SK-N-SH treated with all-trans-retinoic acid at 6 μM for 48 hours (cell line): Measurements from ENCODE around the gene HSD11B1.
A peak's percentile ranks its signal among the peaks of the same experiment; 100 is the strongest.

Experiments used
- ATAC-seq: fragments of 200-7000 bp; cut with Tn5 transposase; 3 replicates; pipeline ENCODE4 v1.9.1; 2020; ENCODE audit warnings: mild to moderate bottlenecking, moderate library complexity
- ARNTL ChIP-seq: fragments of 450-650 bp; formaldehyde crosslinking; IDR thresholded peaks from 2 replicates; pipeline ENCODE4 v1.5.0; 2020; ENCODE audit warnings: low read depth, mild to moderate bottlenecking, moderate library complexity, borderline replicate concordance
- BACH2 ChIP-seq: fragments of 250-450 bp; sonication (Bioruptor Pico); IDR thresholded peaks from 2 replicates; pipeline ENCODE4 v1.9.0; 2021; ENCODE audit warnings: mild to moderate bottlenecking, borderline replicate concordance
- CREB5 ChIP-seq: fragments of 250-450 bp; sonication (Bioruptor Pico); IDR thresholded peaks from 2 replicates; pipeline ENCODE4 v1.5.1; 2020; ENCODE audit warnings: low read depth, mild to moderate bottlenecking, moderate library complexity
- CSDC2 ChIP-seq: fragments of 250-450 bp; sonication (Bioruptor Pico); IDR thresholded peaks from 2 replicates; pipeline ENCODE4 v1.5.0; 2020; ENCODE audit warnings: mild to moderate bottlenecking, moderate library complexity
- CSRNP3 ChIP-seq: fragments of 250-450 bp; sonication (Bioruptor Pico); IDR thresholded peaks from 2 replicates; pipeline ENCODE4 v1.5.1; 2021; ENCODE audit warnings: mild to moderate bottlenecking, moderate library complexity
- GLIS3 ChIP-seq: fragments of 250-450 bp; sonication (Bioruptor Pico); IDR thresholded peaks from 2 replicates; pipeline ENCODE4 v1.5.0; 2020; ENCODE audit warnings: mild to moderate bottlenecking, moderate library complexity
- ISL1 ChIP-seq: fragments of 250-450 bp; sonication (Bioruptor Pico); IDR thresholded peaks from 2 replicates; pipeline ENCODE4 v2.1.2; 2022; ENCODE audit warnings: mild to moderate bottlenecking, moderate library complexity
- OSR1 ChIP-seq: fragments of 250-450 bp; sonication (Bioruptor Pico); IDR thresholded peaks from 2 replicates; pipeline ENCODE4 v1.8.0; 2022; ENCODE audit warnings: moderate library complexity, mild to moderate bottlenecking, inconsistent platforms
- PATZ1 ChIP-seq: fragments of 250-450 bp; sonication (Bioruptor Pico); IDR thresholded peaks from 2 replicates; pipeline ENCODE4 v1.8.0; 2020; ENCODE audit warnings: mild to moderate bottlenecking, moderate library complexity, borderline replicate concordance
- POU6F1 ChIP-seq: fragments of 250-450 bp; sonication (Bioruptor Pico); IDR thresholded peaks from 2 replicates; pipeline ENCODE4 v1.8.0; 2021; ENCODE audit warnings: low read depth, mild to moderate bottlenecking, moderate library complexity, borderline replicate concordance
- RARB ChIP-seq: fragments of 250-450 bp; sonication (Bioruptor Pico); IDR thresholded peaks from 2 replicates; pipeline ENCODE4 v1.8.0; 2021; ENCODE audit warnings: mild to moderate bottlenecking, moderate library complexity
- SNAI2 ChIP-seq: fragments of 250-450 bp; sonication (Bioruptor Pico); IDR thresholded peaks from 2 replicates; pipeline ENCODE4 v1.5.0; 2020; ENCODE audit warnings: mild to moderate bottlenecking, moderate library complexity
- TCF4 ChIP-seq: fragments of 250-450 bp; sonication (Bioruptor Pico); IDR thresholded peaks from 2 replicates; pipeline ENCODE4 v1.8.0; 2021; ENCODE audit warnings: mild to moderate bottlenecking, moderate library complexity, borderline replicate concordance
- TOX ChIP-seq: fragments of 250-450 bp; sonication (Bioruptor Pico); IDR thresholded peaks from 2 replicates; pipeline ENCODE4 v1.8.0; 2021; ENCODE audit warnings: mild to moderate bottlenecking, moderate library complexity, borderline replicate concordance
- TSHZ2 ChIP-seq: fragments of 250-450 bp; sonication (Bioruptor Pico); IDR thresholded peaks from 2 replicates; pipeline ENCODE4 v1.5.0; 2020; ENCODE audit warnings: mild to moderate bottlenecking, moderate library complexity
- ZC3H10 ChIP-seq: fragments of 250-450 bp; sonication (Bioruptor Pico); IDR thresholded peaks from 2 replicates; pipeline ENCODE4 v1.5.1; 2021; ENCODE audit warnings: mild to moderate bottlenecking, moderate library complexity
- ZFP3 ChIP-seq: fragments of 250-450 bp; sonication (Bioruptor Pico); IDR thresholded peaks from 2 replicates; pipeline ENCODE4 v1.5.0; 2020; ENCODE audit warnings: mild to moderate bottlenecking, moderate library complexity
- ZFP30 ChIP-seq: fragments of 450-650 bp; formaldehyde crosslinking; IDR thresholded peaks from 2 replicates; pipeline ENCODE4 v1.5.0; 2022; ENCODE audit warnings: mild to moderate bottlenecking, moderate library complexity
- ZNF565 ChIP-seq: fragments of 450-650 bp; formaldehyde crosslinking; conservative IDR thresholded peaks from 2 replicates; pipeline ENCODE4 v1.5.0; 2020; ENCODE audit warnings: low read depth, mild to moderate bottlenecking, moderate library complexity
- ZNF8 ChIP-seq: fragments of 450-650 bp; formaldehyde crosslinking; IDR thresholded peaks from 2 replicates; pipeline ENCODE4 v1.5.0; 2020; ENCODE audit warnings: mild to moderate bottlenecking, moderate library complexity

Gene HSD11B1

GRCh38 chr1:209672705-209673630 is 31.7 kb upstream of the HSD11B1 start:
- TF ChIP-seq ZNF565 (CRISPR knock-in tag) (no peak), TOX (CRISPR knock-in tag) (no peak), CSDC2 (CRISPR knock-in tag) (no peak), OSR1 (CRISPR knock-in tag) (no peak), CSRNP3 (no peak), BACH2 (CRISPR knock-in tag) (no peak), ZFP30 (CRISPR knock-in tag) (no peak)
- ATAC-seq: no peak

GRCh38 chr1:209673631-209674417 is 30.8 kb upstream of the HSD11B1 start:
- no peak for ATAC-seq
- TF ChIP-seq GLIS3: no peak
- no peak for TF ChIP-seq TOX (CRISPR knock-in tag)
- TF ChIP-seq POU6F1 (CRISPR knock-in tag): no peak
- TF ChIP-seq ISL1 (CRISPR knock-in tag): no peak
- TF ChIP-seq ZNF8 (CRISPR knock-in tag): no peak
- no peak for TF ChIP-seq CREB5 (CRISPR knock-in tag)
- TF ChIP-seq ZFP3 (CRISPR knock-in tag): no peak
- no peak for TF ChIP-seq OSR1 (CRISPR knock-in tag)

- TF ChIP-seq ARNTL (no peak), ISL1 (CRISPR knock-in tag) (no peak), TSHZ2 (CRISPR knock-in tag) (no peak), RARB (CRISPR knock-in tag) (no peak; the same call in 1 of the 2 replicates), SNAI2 (no peak), BACH2 (CRISPR knock-in tag) (no peak), TOX (CRISPR knock-in tag) (no peak), TCF4 (CRISPR knock-in tag) (no peak), CSRNP3 (no peak), ZC3H10 (CRISPR knock-in tag) (no peak), ZFP30 (CRISPR knock-in tag) (no peak), PATZ1 (CRISPR knock-in tag) (no peak), CREB5 (CRISPR knock-in tag) (no peak)
- ATAC-seq: peak; percentile 85
Measured at GRCh38 chr1:209674957-209675564, 29.6 kb upstream of the HSD11B1 start, which contains the start of gene G0S2. Gene G0S2, plus strand, starts transcription at chr1:209675412. Its CDS starts 273 bp downstream, at chr1:209675685.
